Measurements from ENCODE around the gene C2CD4A.

GRCh38 chr15:62087671-62088352 is 21.0 kb downstream of the C2CD4A start:
- TF ChIP-seq JUND (IDR thresholded peaks at IDR 0.05) (no peak), RXRA (IDR thresholded peaks at IDR 0.05; ENCODE audit: borderline replicate concordance, low read depth) (no peak), RCOR1 (IDR thresholded peaks at IDR 0.05; ENCODE audit: low read length) (peak; percentile 84; the same call in 1 of the 2 replicates), EZH2phosphoT487 (IDR thresholded peaks at IDR 0.05; ENCODE audit: borderline replicate concordance, low read depth) (no peak), MAX (IDR thresholded peaks at IDR 0.05; ENCODE audit: low read depth) (no peak), RFX5 (IDR thresholded peaks at IDR 0.05; ENCODE audit: low read length) (peak; percentile 55; the same call in 1 of the 2 replicates), TAF1 (IDR thresholded peaks at IDR 0.05; ENCODE audit: borderline replicate concordance, low read depth, low read length) (no peak), EP300 (IDR thresholded peaks at IDR 0.05; ENCODE audit: borderline replicate concordance in 1 of 2, low read depth in 1 of 2, low read length in 1 of 2) (peak in 1 of 2 experiments; percentile 92; a peak in 2 of 4 replicates), FOXM1 (IDR thresholded peaks at IDR 0.05; ENCODE audit: low read depth) (no peak), POLR2AphosphoS5 (IDR thresholded peaks at IDR 0.05; ENCODE audit: low read depth, low read length) (no peak), RAD21 (IDR thresholded peaks at IDR 0.05; ENCODE audit: low read length) (peak; percentile 3; the same call in 1 of the 2 replicates), GABPA (IDR thresholded peaks at IDR 0.05; ENCODE audit: low read depth) (no peak)
- TF ChIP-seq, protein P1, sequence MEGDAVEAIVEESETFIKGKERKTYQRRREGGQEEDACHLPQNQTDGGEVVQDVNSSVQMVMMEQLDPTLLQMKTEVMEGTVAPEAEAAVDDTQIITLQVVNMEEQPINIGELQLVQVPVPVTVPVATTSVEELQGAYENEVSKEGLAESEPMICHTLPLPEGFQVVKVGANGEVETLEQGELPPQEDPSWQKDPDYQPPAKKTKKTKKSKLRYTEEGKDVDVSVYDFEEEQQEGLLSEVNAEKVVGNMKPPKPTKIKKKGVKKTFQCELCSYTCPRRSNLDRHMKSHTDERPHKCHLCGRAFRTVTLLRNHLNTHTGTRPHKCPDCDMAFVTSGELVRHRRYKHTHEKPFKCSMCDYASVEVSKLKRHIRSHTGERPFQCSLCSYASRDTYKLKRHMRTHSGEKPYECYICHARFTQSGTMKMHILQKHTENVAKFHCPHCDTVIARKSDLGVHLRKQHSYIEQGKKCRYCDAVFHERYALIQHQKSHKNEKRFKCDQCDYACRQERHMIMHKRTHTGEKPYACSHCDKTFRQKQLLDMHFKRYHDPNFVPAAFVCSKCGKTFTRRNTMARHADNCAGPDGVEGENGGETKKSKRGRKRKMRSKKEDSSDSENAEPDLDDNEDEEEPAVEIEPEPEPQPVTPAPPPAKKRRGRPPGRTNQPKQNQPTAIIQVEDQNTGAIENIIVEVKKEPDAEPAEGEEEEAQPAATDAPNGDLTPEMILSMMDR (IDR thresholded peaks at IDR 0.05): no peak
- TF ChIP-seq, protein P2, sequence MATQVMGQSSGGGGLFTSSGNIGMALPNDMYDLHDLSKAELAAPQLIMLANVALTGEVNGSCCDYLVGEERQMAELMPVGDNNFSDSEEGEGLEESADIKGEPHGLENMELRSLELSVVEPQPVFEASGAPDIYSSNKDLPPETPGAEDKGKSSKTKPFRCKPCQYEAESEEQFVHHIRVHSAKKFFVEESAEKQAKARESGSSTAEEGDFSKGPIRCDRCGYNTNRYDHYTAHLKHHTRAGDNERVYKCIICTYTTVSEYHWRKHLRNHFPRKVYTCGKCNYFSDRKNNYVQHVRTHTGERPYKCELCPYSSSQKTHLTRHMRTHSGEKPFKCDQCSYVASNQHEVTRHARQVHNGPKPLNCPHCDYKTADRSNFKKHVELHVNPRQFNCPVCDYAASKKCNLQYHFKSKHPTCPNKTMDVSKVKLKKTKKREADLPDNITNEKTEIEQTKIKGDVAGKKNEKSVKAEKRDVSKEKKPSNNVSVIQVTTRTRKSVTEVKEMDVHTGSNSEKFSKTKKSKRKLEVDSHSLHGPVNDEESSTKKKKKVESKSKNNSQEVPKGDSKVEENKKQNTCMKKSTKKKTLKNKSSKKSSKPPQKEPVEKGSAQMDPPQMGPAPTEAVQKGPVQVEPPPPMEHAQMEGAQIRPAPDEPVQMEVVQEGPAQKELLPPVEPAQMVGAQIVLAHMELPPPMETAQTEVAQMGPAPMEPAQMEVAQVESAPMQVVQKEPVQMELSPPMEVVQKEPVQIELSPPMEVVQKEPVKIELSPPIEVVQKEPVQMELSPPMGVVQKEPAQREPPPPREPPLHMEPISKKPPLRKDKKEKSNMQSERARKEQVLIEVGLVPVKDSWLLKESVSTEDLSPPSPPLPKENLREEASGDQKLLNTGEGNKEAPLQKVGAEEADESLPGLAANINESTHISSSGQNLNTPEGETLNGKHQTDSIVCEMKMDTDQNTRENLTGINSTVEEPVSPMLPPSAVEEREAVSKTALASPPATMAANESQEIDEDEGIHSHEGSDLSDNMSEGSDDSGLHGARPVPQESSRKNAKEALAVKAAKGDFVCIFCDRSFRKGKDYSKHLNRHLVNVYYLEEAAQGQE (IDR thresholded peaks at IDR 0.05; ENCODE audit: low read depth, low read length): no peak

All from SK-N-SH (cell line).